Esophagus squamous epithelium (tissue), 4 donors: ENCODE results near the gene RIN3.

Experiments
- CTCF ChIP-seq, 6 experiments: fragments of 450-650 bp in 4 of 6; fragments of 200-600 bp in 2 of 6; sonication (generic) in 2 of 6; IDR thresholded peaks; one replicate each; pipeline ENCODE4 v1.5.1; 2016 to 2019; ENCODE audit warnings: antibody characterized with exemption in 6 of 6, mild to moderate bottlenecking in 4 of 6, moderate library complexity in 4 of 6
- POLR2A ChIP-seq, 4 donors: fragments of 450-650 bp; IDR thresholded peaks; one replicate each; pipeline ENCODE4 v1.6.1; 2017; ENCODE audit warnings: antibody characterized with exemption in 4 of 4, mild to moderate bottlenecking in 4 of 4, moderate library complexity in 3 of 4

- no peak for TF ChIP-seq CTCF (IDR thresholded peaks at IDR 0.05)
- TF ChIP-seq POLR2A (IDR thresholded peaks at IDR 0.05), result no peak
Observed at GRCh38 chr14:92500491-92500941, 13.1 kb upstream of the RIN3 start.
